HuH-7.5 (cell line): ENCODE data around the gene KRT4.

Experiments used
- DNase-seq: peaks from one replicate; pipeline ENCODE4 v3.0.0; 2011; ENCODE audit warnings: low spot score

KRT4 gene

GRCh38 chr12:52792185-52793029 is 21.5 kb downstream of the KRT4 start:
- DNase-seq = no peak

GRCh38 chr12:52791271-52792184 is 22.4 kb downstream of the KRT4 start:
- DNase-seq = no peak

GRCh38 chr12:52790427-52791270 is 23.3 kb downstream of the KRT4 start:
- no peak for DNase-seq

- no peak for DNase-seq
Observed at GRCh38 chr12:52789637-52790426, 24.1 kb downstream of the KRT4 start.

GRCh38 chr12:52788876-52789636 is 24.9 kb downstream of the KRT4 start:
- DNase-seq = no peak

- no peak for DNase-seq
Observed at GRCh38 chr12:52788192-52788875, 25.6 kb downstream of the KRT4 start.

- no peak for DNase-seq
Observed at GRCh38 chr12:52787324-52788191, 26.4 kb downstream of the KRT4 start.

- no peak for DNase-seq
Observed at GRCh38 chr12:52784909-52785308, 29.0 kb downstream of the KRT4 start.

- no peak for DNase-seq
Observed at GRCh38 chr12:52783563-52784316, 30.2 kb downstream of the KRT4 start.

GRCh38 chr12:52782502-52782901 is 31.4 kb downstream of the KRT4 start:
- no peak for DNase-seq

GRCh38 chr12:52781399-52782082 is 32.4 kb downstream of the KRT4 start:
- DNase-seq = no peak

GRCh38 chr12:52779914-52780313 is 34.0 kb downstream of the KRT4 start:
- DNase-seq = no peak

GRCh38 chr12:52778833-52779232 is 35.1 kb downstream of the KRT4 start:
- DNase-seq = no peak

- no peak for DNase-seq
Observed at GRCh38 chr12:52777566-52777965, 36.4 kb downstream of the KRT4 start.

- no peak for DNase-seq
Observed at GRCh38 chr12:52776913-52777395, 37.0 kb downstream of the KRT4 start, which contains the start of gene KRT76. Gene KRT76, minus strand, starts transcription at chr12:52777345. Its CDS starts 54 bp downstream, at chr12:52777291.

- DNase-seq = no peak
Observed at GRCh38 chr12:52776435-52776834, 37.5 kb downstream of the KRT4 start.

- no peak for DNase-seq
Observed at GRCh38 chr12:52774629-52775250, 39.2 kb downstream of the KRT4 start.
